GM19438 (cell line): Measurements from ENCODE around the gene TMEM151B.
"Not testable (repeated sequence)": the region's sequence is repeated elsewhere in the genome, so short reads cannot be mapped to it uniquely, and the experiment has no call there.

Source experiments
- ATAC-seq: cut with Tn5 transposase; IDR thresholded peaks from one replicate; pipeline ENCODE4 v1.9.1; 2021; ENCODE audit warnings: low read depth; ENCODE audit not compliant: unreplicated experiment

Gene TMEM151B

GRCh38 chr6:44269921-44270525 lies at the start of gene TMEM151B:
Gene TMEM151B, plus strand, starts transcription at chr6:44270450. Its CDS starts 293 bp downstream, at chr6:44270743.
- ATAC-seq, result no peak

DNA sequence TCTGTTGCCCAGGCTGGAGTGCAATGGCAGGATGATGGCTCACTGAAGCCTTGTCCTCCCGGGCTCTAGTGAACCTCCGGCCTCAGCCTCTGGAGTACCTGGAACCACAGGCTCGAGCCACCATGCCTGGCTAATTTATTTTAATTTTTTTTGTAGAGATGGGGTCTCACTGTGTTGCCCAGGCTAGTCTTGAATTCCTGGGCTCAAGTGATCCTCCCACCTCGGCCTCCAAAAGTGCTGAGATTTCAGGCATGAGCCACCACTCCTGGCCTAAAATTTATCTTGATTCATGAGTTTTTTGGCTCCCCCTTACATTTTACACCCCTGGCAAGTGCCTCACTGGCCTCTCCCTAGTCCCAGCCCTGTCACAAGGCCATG lies 49.3 kb upstream of the TMEM151B start:
- no peak for ATAC-seq

DNA sequence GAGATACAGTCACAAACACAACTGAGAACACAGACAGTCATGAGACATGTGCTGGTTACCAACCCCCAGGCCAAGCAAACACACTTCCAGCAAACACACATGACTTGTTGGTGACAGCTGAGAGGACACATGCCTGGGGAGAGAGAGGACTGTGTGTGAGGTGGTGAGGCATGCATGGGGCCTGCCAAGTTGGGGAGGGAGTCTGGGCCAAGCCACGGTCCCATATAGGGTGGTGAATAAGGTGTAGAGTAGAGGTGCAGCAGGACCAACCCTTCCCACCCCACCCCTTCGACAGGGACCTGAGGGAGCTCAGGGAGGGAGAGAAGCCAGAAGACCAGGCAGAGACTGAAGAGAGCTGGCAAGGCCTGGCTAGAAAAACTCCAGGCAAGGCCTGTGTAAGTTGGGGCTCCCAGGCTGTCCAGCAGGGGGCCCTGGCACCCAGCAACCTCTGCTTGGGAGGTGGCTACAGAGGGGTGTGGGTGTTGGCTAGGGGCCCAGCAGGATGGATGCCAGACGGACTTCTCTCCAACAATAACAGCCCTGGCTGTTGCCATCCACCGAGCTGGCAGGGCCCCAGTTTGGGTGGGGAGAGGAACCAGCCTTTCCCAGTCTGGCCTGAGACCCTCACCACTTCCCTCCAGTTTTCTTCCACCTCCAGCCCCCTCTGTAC lies 48.8 kb upstream of the TMEM151B start:
- ATAC-seq, result peak; percentile 45

DNA sequence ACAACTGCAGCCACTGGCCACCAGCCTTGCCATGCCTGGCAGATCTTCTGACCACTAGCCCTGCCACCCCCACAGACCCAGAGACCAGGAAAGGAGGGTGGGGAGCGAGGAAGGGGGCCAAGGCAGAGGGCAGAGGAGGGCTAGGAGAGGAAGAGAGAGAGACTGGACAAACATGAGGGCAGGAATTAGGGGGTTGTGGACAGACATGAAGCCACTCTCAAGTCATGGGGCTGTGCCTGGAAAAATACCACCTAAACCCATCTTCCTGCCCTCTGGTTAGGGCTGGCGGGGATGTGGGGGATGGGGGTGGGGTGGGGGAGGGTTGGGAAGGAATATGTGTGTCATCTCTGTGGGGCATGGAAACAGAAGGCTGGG lies 48.3 kb upstream of the TMEM151B start:
- ATAC-seq, result no peak

DNA sequence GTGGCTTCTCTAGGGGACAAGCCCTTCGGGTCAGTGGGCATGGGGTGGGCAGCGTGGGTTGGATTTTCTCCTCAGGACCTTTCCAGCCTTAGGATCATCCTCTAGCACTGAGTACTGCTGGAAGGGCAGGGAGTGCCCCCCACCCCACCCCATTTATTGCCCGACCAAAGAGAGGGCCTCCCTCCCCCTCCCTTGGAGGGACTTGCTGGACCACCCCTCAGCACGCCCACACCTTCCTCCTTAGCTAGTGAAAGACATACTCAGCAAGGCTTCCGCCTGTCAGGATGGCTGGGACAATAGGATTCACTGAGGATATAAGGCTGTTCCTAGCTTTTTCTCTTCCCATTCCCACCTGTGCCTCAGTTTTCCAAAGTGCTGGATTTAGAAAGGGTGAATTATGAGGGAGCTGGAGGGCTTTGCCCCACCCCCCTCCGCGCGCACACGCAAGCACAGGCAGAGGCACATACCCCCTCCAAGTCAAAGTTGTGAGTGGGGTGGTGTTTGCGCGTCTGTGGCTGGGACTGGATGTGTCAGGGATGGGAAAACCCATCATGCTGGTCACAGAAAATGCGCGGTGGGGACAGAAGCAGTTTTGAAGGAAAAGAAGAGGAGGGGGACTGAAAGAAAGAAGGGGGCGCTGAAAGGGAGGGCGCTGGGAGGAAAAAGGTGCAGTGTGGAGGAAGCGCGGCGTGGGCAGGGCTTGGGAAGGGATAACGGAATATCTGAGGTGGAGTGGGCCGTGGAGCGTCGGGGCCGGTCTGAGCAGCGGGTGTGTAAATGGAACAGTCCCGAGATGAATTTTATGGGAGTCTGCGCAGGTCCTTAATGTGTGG lies 47.5 kb upstream of the TMEM151B start:
- no peak for ATAC-seq

DNA sequence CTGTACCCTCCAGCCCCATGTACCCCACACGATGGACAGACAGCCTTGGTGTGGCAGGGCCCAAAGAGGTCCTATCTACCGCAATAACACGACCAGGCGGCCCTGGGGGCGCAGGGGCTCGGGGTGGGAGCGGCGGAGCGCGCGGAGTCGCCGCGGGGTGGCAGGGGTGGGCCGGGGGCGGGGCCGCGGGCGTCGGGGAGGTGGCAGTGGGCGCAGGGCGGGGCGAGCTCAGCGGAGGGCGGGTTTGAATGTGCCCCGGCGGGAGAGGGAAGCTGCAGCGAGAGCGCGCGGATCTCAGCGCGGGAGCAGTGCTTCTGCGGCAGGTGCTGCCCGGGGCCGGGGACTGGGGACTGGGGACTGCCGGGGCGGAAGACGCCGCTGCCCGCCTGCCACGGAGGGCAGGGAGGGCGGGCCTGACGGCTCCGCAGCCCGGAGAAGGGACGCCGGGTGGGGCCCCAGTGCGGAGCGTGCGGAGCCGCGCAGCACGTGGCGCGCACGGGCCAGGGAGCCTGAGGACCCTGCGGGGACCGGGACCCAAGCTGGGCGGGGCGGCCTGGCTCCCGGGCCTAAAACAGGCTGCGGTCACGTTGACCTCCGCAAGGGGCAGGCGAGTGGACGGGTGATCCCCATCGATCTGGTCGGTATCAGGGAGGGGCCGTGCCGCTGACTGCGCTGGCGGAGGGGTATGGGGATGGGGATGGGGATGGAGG lies 46.8 kb upstream of the TMEM151B start, which contains the start of gene SLC29A1:
Gene SLC29A1, plus strand, starts transcription at position 277 of the 710 bp plus-strand sequence. CDS start 3,719 bp downstream, outside the sequence.
- ATAC-seq, result peak; percentile 41

- ATAC-seq, result peak; percentile 13
These were observed 46.0 kb upstream of the TMEM151B start for GRCh38 chr6:44224029-44224964.

GRCh38 chr6:44224965-44225305 lies 45.3 kb upstream of the TMEM151B start:
- no peak for ATAC-seq

- no peak for ATAC-seq
These were observed 44.5 kb upstream of the TMEM151B start for GRCh38 chr6:44225579-44226325.

- no peak for ATAC-seq
These were observed 43.7 kb upstream of the TMEM151B start for GRCh38 chr6:44226368-44227147.

DNA sequence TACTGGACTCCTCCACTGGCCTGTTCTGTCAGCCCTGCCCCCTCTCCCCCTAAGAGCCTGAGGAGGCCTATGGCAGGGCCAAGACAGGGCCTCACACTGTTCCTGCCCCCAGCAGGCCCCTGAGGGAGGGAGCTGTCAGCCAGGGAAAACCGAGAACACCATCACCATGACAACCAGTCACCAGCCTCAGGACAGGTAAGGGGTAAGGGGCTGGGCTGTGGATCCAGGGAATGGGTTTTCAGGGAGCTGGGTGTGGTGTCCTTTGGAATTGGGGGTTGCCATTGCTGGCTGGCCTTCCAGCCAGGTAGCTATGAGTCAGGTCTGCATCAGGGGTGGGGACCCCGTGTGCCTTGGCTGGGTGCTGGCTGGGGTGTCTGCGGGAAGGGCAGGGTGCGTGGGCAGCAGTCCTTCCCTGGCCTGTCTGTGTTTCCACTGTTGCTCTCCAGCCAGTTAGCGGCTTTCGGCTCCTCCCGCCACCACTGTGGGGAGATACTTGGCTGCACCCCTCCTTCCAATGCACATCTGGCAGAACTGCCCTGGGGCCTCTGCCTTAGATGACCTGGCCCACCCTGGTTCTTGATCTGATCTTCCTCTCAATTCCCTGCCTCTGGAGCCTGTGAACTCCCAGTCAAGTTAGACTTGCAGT lies 43.0 kb upstream of the TMEM151B start:
- no peak for ATAC-seq

GRCh38 chr6:44228031-44228430 lies 42.2 kb upstream of the TMEM151B start:
- ATAC-seq, result no peak

DNA sequence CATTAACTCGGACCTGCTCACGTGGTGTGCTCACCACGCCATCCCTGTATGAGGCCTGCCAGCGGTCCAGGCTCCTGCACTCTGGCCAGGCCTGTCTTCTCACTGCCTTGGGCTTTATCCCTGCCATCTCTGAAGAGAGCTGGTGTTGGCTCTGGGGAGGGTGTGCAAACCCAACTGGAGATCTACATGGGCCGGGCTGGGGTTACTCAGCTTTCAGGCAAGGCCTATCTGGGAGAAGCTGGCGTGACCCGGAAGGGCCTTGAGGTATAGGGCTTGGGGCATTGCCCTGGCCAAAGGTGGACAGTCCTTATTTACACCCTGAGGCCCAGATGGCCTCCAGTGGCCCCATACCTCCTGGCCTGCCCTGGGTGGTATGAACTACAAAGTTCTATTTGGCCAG lies 41.8 kb upstream of the TMEM151B start:
- no peak for ATAC-seq

DNA sequence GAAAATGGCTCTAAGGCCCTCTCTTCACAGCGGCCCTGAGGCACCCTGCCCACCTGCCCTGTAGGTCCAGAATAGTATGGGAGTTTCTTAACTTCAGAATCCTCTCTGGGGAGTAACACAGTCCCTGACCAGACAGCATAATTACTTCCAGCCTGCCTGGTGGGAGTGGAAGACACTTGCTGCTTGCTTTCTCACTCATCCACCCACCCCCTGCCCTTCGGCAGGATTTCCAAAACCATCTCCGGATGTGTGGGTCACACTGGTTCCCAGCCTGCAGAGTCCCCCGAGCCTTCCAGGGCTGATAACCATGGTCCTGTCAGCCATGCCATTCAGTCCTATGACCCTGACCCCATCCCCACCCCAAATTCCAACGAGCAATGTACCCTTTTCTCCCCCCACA lies 41.4 kb upstream of the TMEM151B start:
- no peak for ATAC-seq

- no peak for ATAC-seq
These were observed 40.7 kb upstream of the TMEM151B start for GRCh38 chr6:44229376-44230033.

- no peak for ATAC-seq
These were observed 40.1 kb upstream of the TMEM151B start for GRCh38 chr6:44230034-44230675.

GRCh38 chr6:44231426-44231825 lies 38.8 kb upstream of the TMEM151B start:
- not testable (repeated sequence) for ATAC-seq
